GOT3 (cell line): ENCODE results near the gene SLN.
"Not testable (repeated sequence)": the region's sequence is repeated elsewhere in the genome, so short reads cannot be mapped to it uniquely, and the experiment has no call there.

ENCODE experiments used
- DNase-seq: peaks from one replicate; lab custom pipeline; 2025; ENCODE audit warnings: mixed read lengths; lab: John Stamatoyannopoulos, UW

Gene SLN

GRCh38 chr11:107711861-107712755, at the start of gene SLN:
Gene SLN, minus strand, starts transcription at chr11:107712056.
- no peak for DNase-seq

DNA sequence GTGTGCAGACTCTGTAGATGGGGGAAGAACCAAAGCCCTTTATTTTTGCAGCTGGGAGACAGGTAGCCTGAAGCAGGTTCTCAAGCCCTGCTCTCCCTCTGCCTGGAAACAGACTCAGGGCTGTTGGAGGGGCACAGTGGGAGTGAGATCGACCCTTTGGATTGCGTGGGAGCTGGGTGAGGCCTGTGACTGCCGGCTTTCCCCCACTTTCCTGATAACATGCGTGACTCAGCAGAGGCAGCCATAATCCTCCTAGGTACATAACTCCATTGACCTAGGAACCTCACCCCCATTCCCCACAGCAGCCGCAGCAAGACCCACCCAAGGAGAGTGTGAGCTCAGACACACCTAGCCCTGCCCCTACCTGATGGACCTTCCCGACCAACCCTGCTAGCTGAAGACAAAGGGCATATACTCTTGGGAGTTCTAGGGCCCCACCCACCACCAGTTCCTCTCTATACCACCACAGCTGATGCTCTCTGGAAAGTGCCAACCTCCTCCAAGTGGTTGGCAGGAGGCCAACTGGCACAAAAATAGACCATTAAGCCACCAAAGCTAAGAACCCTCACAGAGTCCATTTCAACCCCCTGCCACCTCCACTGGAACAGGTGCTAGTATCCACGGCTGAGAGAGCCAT, 47.0 kb upstream of the SLN start:
- not testable (repeated sequence) for DNase-seq

GRCh38 chr11:107757661-107758060, 45.8 kb upstream of the SLN start:
- DNase-seq = no peak

GRCh38 chr11:107756553-107756952, 44.7 kb upstream of the SLN start:
- no peak for DNase-seq

DNA sequence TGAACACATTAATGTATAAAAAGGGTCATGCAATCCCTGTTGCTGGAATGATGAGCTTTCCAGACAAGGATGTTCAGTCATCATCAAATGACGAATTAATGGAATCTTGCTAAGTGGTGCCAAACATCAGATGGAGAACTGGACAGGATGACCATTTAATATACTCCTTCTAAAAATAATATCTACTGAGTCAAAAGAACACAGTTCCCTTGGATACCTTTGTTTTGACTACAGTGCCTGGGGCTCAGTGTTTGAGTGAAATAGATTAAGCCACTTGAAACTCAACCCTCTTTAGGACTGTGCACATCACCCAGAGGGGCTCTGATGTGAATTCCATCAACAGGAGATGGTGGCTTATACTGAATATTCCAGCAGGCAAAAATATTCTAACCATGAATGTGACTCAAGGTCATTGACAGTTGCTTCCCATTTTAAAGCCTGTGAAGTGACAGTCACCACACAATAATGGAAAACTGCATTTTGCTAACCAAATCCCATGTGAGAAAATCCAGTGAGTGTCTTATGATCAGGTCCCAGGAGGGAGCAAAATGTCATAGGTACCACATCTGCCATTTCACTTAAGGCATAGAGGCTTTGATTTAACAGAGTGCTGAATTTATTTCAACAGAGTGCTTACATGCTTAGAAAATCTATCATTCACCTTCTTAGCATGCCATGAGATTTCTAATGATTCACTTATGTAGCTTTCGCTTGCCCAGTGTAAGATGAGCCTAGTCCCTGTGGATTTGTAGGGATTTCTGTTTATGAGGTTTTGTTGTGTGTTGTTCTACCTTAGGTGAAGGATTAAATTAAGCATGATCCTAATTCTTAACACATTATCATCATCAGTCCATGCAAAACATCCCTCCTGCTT, 41.3 kb upstream of the SLN start:
- no peak for DNase-seq

DNA sequence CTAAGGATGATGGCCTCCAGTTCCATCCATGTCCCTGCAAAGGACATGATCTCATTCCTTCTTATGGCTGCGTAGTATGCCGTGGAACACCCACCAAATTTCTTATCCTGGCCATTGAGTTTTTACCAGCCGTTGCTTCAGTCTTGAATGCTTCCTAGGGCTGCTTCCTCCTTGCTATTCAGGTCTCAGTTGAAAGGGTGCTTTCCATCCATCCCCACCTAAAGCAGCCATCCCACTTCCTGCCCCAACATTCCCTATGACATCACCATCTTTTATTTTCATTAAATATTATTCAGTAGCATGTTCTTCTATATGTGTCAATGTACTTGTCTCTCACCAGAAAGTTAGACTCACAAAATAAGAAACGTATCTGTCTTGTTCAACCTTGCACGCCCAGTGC, 40.7 kb upstream of the SLN start:
- no peak for DNase-seq

GRCh38 chr11:107751082-107751481, 39.2 kb upstream of the SLN start:
- no peak for DNase-seq

DNA sequence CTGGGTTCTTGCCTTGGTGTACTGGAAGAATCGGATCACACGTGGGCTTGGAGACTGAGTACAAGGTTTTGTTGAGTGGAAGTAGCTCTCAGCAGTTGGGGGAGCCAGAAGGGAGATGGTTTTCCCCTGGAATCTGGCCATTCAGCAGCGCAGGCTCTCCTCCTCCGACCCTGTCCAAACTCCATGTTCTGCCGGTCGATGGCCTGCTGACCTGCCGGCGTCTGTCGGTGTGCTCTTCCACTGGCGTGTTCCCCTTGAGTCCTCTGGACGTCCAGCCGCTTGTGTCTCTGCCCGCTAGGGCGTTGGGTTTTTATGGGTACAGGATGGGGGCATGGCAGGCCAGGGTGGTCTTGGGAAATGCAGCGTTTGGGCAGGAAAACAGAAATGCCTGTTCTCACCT, 38.5 kb upstream of the SLN start:
- no peak for DNase-seq

- no peak for DNase-seq
Measured at GRCh38 chr11:107747622-107748021, 35.8 kb upstream of the SLN start.

DNA sequence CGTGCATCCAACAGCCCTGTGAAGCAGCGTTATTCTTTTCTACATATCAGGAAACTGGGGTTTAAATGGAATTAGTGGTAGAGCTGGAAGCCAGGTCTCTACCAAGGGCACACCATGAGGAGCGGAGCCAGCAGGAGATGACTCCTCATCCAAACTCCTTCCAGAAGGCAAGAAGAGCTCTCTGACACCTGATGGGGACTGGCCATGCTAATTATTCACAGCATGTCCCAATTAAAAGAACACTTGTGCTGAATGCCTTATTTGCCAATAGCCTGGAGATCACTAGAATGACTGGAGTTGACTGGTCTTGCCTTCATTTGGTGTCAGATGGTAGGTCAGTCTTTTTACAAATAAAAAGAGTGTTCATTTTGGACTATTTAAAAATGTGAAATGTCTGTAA, 32.9 kb upstream of the SLN start:
- DNase-seq = no peak

GRCh38 chr11:107743191-107743590, 31.3 kb upstream of the SLN start:
- DNase-seq = no peak

GRCh38 chr11:107741044-107741823, 29.4 kb upstream of the SLN start:
- no peak for DNase-seq

- no peak for DNase-seq
Measured at GRCh38 chr11:107740271-107740670, 28.4 kb upstream of the SLN start.

DNA sequence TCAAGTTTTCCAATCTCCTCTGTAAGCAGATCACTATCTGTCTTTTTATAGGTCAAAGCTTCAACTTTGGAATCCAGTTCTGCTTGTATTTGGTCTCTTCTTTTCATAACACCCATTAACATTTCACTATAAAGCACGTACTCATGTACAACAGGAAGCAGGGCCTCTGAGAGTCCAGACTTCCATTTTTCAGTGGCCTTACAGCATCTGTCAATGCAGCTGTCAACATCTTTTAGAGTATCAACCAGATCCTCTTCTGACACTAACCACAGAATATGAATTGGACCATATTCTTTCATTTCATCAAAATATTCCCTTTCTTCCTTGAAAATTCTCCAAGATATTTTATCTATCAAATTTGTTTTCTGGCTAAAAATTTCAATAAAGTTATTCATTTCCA, 24.7 kb upstream of the SLN start:
- no peak for DNase-seq

DNA sequence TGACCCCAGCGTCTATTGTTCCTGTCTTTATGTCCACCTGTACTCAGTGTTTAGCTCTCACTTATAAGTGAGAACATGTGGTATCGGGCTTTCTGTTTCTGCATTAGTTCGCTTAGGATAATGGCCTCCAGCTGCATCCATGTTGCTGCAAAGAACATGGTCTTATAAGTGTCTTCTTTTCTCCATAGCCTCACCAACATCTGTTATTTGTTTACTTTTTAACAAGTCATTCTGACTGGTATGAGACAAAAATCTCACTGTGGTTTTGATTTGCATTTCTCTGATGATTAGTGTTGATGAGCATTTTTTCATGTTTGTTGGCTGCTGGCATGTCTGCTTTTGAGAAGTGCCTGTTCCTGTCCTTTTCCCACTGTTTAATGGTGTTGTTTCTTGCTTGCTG, 21.7 kb upstream of the SLN start:
- DNase-seq = no peak

GRCh38 chr11:107732689-107733051, 20.8 kb upstream of the SLN start:
- no peak for DNase-seq

GRCh38 chr11:107731941-107732688, 20.3 kb upstream of the SLN start:
- DNase-seq = no peak

GRCh38 chr11:107722662-107723061, 10.8 kb upstream of the SLN start:
- DNase-seq = no peak

GRCh38 chr11:107721207-107721606, 9.4 kb upstream of the SLN start:
- no peak for DNase-seq

DNA sequence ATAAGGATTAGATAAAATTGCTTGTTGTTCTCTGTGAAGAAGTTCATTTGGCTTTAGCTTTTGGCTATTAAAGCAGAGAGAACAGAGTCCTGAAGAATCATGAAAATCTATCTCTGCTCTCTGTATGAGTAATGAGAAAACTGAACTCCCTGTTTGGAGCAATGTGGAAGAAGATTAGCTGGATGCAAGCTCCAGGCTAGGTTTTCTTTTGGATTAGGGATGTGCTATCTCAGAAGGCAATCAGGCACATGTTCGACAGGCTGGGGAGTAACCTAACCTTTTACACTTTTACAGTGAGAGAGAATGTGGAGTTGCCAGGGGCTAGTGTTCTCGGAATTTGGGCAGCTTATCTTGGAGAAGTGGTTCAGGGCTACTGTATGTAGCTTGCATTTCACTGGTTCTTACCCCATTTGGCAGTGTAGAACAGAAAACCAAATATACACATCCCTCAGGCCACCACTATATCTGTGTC, 8.5 kb upstream of the SLN start:
- DNase-seq = no peak
